Frontal cortex (tissue), 4 donors: ENCODE results near the gene MSS51. TPM values are rescaled to one million over a fixed set of nuclear protein-coding genes. Genes with fewer than 3 reads are reported as not detected.
A peak's percentile ranks its signal among the peaks of the same experiment; 100 is the strongest.
"Not testable (repeated sequence)": the region's sequence is repeated elsewhere in the genome, so short reads cannot be mapped to it uniquely, and the experiment has no call there.

Source experiments
- DNase-seq, 2 donors: peaks; one replicate each; pipeline ENCODE4 v3.0.0; 2012; ENCODE audit warnings: low spot score in 2 of 2
- FAIRE-seq: peaks from 2 replicates; lab custom pipeline; 2012; peaks lifted over from hg19 to GRCh38; lab: Jason Lieb, UNC
- total RNA-seq: library from RNA; depleted of rRNA; stranded (reverse); fragments of >200 nt; gene quantifications from one replicate; pipeline ENCODE4 v1.2.3, GENCODE V29; 2014
- donor health status: control.
- donor health status: control.
- donor health status: control.

The MSS51 gene
- total RNA-seq, 1 donor from 2014 or later: 1.6 TPM

GRCh38 chr10:73416571-73416970 is 16.8 kb downstream of the MSS51 start:
- DNase-seq: no peak
- no peak for FAIRE-seq

GRCh38 chr10:73414230-73414945 is 19.0 kb downstream of the MSS51 start:
- peak in 1 of 2 donors; percentile 5 for DNase-seq
- no peak for FAIRE-seq

- DNase-seq: peak; percentile 91 to 97
- no peak for FAIRE-seq
Measured at GRCh38 chr10:73413528-73414229, 19.7 kb downstream of the MSS51 start, which contains the start of gene ANXA7. Gene ANXA7, minus strand, starts transcription at chr10:73414058. Its CDS starts 13,202 bp downstream, at chr10:73400856.

GRCh38 chr10:73413108-73413527 is 20.2 kb downstream of the MSS51 start:
- peak in 1 of 2 donors; percentile 23 for DNase-seq
- no peak for FAIRE-seq

GRCh38 chr10:73410897-73411296 is 22.5 kb downstream of the MSS51 start:
- no peak for DNase-seq
- FAIRE-seq: no peak

- no peak for DNase-seq
- FAIRE-seq: no peak
Measured at GRCh38 chr10:73408978-73409521, 24.3 kb downstream of the MSS51 start.

- DNase-seq: no peak
- no peak for FAIRE-seq
Measured at GRCh38 chr10:73408061-73408460, 25.3 kb downstream of the MSS51 start.

GRCh38 chr10:73407495-73407894 is 25.9 kb downstream of the MSS51 start:
- no peak for FAIRE-seq
- DNase-seq: no peak

- DNase-seq (no peak), FAIRE-seq (no peak)
Measured at GRCh38 chr10:73406846-73407245, 26.5 kb downstream of the MSS51 start.

- FAIRE-seq: no peak
Measured at GRCh38 chr10:73405556-73405955, 27.8 kb downstream of the MSS51 start.

GRCh38 chr10:73404690-73405089 is 28.7 kb downstream of the MSS51 start:
- FAIRE-seq (no peak), DNase-seq (no peak)

More at GRCh38 chr10:73405556-73405955, 27.8 kb downstream of the MSS51 start:
- DNase-seq: no peak

GRCh38 chr10:73401636-73402035 is 31.7 kb downstream of the MSS51 start:
- no peak for FAIRE-seq
- no peak for DNase-seq

- DNase-seq: no peak
- FAIRE-seq: no peak
Measured at GRCh38 chr10:73399063-73399462, 34.3 kb downstream of the MSS51 start.

- FAIRE-seq: no peak
- DNase-seq: no peak
Measured at GRCh38 chr10:73398024-73398423, 35.3 kb downstream of the MSS51 start.

GRCh38 chr10:73394325-73394724 is 39.0 kb downstream of the MSS51 start:
- DNase-seq, FAIRE-seq: not testable (repeated sequence)

- FAIRE-seq: no peak
- DNase-seq: no peak
Measured at GRCh38 chr10:73388228-73388627, 45.1 kb downstream of the MSS51 start.

- DNase-seq (no peak), FAIRE-seq (no peak)
Measured at GRCh38 chr10:73386583-73386982, 46.8 kb downstream of the MSS51 start.

- DNase-seq: no peak
- no peak for FAIRE-seq
Measured at GRCh38 chr10:73379064-73379748, 54.2 kb downstream of the MSS51 start.

GRCh38 chr10:73376679-73377078 is 56.7 kb downstream of the MSS51 start:
- FAIRE-seq (no peak), DNase-seq (no peak)
